RPMI7951 (cell line): Measurements from ENCODE around the gene ULK4. TPM values are rescaled to one million over a fixed set of nuclear protein-coding genes. Genes with fewer than 3 reads are reported as not detected.
"Not testable (repeated sequence)": the region's sequence is repeated elsewhere in the genome, so short reads cannot be mapped to it uniquely, and the experiment has no call there.

Experiments used
- DNase-seq: peaks from one replicate; pipeline ENCODE4 v3.0.0-alpha.2; 2012; ENCODE audit warnings: low read depth
- total RNA-seq: library from RNA; depleted of rRNA; stranded (reverse); fragments of >200 nt; shearing (Covaris generic); gene quantifications from 2 replicates; pipeline ENCODE4 v1.2.3, GENCODE V29; 2014

ULK4 gene
- total RNA-seq, 1 experiment from 2014 or later = 9.0 TPM

DNA sequence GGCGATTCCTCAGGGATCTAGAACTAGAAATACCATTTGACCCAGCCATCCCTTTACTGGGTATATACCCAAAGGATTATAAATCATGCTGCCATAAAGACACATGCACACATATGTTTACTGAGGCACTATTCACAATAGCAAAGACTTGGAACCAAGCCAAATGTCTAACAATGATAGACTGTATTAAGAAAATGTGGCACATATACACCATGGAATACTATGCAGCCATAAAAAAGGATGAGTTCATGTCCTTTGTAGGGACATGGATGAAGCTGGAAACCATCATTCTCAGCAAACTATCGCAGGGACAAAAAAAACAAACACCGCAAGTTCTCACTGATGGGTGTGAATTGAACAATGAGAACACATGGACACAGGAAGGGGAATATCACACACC lies 515.6 kb downstream of the ULK4 start:
- not testable (repeated sequence) for DNase-seq

DNA sequence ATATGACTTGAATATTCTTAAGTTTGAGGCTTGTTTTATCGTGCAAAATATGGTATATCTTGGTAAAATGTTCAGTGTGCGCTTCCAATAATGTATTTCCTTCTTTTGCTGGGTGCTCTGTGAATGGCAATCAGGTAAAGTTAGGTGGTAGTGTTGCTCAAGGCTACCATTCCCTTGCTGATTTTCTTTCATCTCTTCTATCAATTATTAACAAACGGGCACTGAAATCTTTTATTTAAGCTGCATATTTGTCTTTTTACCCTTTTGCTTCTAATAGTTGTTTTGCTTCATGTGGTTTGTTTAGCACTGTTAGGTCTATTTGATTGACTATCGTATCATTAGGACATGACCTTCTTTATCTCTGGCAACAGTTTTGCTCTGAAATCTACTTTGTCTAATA lies 520.3 kb downstream of the ULK4 start:
- no peak for DNase-seq

DNA sequence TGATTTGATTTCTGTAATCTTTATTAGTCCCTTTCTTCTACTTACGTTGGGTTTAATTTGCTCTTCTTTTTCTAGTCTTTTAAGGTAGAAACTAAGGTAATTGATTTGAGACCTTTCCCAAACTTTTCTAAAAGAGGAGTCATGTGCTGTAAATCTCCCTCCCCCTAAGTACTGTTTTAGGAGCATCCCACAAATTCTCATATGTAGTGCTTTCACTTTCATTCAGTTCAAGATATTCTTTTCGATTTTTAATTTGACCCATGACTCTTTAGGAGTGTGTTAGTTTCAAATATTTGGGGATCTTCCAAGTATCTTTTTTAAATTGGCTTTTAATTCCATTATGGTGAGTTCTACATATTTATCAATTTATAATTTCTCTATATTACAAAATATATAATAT lies 520.8 kb downstream of the ULK4 start:
- no peak for DNase-seq

DNA sequence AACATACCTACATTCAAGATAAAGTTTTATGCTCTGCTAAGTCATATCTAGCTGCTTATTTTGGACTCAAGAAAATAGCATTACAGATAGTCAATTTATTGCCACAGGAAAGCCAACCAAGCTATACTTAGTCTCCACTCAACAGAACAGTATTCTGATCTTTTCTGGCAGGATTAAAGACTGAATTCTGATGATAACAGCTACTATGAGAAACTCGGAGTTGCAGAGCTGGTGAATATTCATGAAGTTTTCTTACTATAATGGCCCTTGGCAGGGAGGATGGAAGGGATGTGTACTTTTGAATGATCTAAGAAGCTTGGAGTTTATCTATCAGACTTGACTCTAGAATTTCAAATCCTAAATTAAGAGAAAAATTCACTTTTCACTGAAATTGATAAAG lies 524.9 kb downstream of the ULK4 start:
- DNase-seq = no peak

DNA sequence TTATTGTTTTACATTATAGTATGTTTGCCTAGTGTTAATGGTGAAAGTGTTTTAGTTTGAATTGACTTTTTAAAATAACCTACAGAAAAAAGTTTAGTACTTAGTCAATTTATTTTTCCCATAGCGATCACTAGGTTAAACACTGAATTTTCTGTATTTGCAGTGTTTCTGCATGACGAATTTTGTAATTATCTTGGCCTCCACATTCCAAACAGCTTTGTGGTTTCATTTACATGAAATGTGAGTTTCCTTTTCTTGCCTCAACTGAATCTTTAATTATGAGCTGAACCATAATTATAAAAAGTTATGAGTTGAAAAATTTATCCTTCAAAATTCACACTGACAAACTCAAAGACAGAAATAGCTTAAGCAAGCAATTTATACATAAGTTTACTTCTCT lies 527.1 kb downstream of the ULK4 start:
- DNase-seq = peak; percentile 33

DNA sequence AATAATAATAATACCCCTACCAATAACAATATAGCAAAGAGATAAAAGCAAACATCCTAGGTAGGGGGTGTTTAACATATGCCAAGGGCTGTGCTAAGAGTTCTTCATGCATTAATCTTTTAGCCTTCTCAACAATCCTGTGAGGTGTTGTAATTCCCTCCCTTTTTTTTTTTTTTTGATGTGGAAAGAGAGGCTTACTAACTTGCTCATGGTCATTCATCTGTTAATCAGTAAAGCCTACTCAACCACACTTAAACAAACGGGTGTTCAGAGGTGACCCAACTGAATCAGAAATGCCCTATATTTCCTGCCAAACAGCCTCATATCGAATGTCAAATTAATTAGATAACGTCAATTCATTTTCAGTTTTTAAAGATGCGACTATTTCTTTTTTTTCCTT lies 530.5 kb downstream of the ULK4 start:
- no peak for DNase-seq

DNA sequence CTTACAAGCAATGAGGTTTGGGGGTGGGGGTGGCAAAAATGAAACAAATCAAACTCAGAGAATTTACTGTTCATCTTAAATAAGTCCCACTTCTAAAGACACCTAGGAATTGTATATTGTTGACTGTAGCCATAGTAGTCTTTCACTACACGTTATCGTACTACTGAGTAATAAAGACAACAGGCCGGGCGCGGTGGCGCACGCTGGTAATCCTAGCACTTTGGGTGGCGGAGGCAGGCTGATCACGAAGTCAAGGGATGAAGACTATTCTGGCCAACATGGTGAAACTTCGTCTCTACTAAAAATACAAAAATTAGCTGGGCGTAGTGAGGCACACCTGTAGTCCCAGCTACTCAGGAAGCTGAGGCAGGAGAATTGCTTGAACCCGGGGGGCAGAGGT lies 531.0 kb downstream of the ULK4 start:
- no peak for DNase-seq

DNA sequence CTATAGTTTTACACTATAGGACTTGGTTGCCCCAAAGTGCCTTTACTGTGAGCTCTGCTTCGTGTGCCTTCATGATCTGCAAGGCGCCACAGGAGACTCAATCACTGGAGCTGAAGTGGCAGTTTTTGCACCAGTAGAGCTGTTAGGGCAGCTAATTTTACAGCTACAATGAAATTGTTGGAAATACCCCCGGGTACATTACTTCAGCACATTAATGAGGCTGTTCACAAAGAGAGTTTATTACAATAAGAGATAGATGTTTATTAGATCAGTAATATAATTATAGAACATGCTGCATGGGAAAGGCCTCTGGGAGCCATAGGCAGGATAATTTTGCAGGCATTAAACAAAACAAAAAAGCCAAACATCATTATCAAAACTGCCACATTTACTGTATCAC lies 531.5 kb downstream of the ULK4 start:
- no peak for DNase-seq

DNA sequence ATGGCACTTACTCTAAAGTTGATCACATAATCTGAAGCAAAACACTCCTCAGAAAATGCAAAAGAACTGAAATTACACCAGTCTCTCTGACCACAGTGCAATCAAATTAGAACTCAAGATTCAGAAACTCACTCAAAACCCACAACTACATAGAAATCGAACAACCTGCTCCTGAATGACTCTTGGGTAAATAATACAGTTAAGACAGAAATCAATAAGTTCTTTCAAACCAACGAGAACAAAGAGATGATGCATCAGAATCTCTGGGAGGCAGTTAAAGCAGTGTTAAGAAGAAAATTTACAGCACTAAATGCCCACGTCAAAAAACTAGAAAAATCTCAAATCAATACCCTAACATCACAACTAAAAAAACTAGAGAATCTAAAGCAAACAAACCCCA lies 535.4 kb downstream of the ULK4 start:
- no peak for DNase-seq

DNA sequence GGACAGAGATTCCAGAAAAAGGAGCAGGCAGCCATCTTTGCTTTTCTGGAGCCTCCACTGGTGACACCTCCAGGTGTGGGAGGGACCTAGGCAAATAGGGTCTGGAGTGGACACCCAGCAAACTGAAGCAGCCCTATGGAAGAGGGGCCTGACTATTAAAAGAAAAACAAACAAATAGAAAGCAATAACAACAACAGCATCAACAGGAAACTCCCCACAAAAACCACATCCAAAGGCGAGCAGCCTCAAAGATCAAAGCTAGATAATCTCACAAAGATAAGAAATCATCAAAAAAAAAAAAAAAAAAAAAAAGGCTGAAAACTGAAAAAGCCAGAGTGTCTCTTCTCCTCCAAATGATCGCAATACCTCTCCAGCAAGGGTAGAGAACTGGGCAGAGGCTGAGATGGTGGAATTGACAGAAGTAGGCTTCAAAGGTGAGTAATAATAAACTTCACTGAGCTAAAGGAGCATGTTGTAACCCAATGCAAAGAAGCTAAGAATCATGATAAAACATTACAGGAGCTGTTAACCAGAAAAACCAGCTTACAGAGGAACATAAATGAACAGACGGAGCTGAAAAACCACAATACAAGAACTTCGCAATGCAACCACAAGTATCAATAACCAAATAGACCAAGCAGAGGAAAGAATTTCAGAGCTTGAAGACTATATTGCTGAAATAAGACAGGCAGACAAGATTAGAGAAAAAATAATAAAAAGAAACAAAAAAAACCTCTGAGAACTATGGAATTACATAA lies 537.2 kb downstream of the ULK4 start:
- no peak for DNase-seq

DNA sequence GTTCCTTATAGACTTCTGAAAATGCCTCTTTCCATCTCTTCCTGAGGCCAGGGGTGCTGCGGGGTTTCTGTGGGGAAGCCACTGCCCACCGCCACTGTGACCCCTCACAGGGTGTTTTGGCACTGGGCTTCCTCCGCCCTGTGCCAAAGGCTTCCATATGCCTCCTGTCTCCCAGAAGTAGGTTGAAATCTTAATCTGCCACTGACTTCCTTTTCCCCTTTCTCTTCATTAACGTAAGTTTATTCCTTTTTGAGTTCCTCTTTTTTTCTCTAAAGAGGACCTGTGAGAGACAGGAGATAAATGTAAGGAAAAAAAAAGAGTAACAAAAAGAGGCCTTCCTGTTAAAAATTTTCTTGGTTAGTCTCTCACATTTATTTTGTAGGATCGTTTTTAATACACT lies 542.1 kb downstream of the ULK4 start:
- no peak for DNase-seq

DNA sequence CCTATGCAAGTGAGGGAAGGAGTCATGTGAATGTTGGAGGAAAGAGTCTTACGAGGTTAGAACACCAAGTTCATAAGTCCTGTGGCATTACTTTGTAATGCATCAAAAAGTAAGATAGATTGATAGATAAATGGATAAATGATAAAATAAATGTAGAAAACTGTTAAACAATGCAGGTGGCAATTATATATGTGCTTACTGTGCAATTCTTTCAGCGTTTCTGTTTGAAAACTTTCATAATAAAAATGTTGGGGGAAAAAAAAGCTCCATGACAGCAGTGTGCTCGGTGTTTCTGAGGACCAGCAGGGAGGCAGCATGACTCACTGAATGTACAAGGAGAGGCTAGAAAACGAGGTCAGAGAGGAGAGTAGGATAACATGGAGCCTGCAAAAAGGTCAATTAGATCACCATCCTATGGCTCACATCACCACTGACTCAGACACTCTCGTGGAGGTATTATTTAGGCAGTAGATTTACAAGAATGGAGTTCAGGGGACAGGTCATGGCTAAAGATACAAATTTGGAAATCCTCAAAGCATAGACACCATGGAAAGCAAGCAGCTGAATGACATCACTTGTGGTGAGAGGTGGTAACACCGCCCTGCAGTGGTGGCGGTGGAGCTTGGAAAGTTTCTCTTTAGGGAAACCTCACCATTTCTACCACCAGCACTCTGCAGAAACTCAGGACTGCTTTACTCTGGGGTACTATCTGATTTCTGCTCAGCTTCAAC lies 542.8 kb downstream of the ULK4 start:
- peak; percentile 73 for DNase-seq

DNA sequence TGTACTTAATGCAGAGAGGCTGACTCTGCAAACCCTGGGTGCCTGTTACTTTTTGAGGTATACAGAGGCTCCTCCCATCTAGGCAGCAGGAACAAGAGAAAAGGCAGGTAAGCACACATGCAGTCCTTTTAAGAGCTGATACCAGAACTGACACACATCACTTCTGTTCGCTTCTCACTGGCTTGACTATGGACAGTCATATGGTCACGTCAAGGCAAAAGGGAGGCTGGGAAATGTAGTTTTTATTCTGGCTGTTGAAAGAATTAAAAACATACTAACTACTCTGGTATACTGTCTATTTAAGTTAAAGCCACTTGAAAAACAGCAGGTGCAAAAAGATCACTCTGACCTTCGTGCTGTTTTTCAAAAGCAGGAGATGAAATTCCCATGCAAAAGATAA lies 544.3 kb downstream of the ULK4 start:
- no peak for DNase-seq

DNA sequence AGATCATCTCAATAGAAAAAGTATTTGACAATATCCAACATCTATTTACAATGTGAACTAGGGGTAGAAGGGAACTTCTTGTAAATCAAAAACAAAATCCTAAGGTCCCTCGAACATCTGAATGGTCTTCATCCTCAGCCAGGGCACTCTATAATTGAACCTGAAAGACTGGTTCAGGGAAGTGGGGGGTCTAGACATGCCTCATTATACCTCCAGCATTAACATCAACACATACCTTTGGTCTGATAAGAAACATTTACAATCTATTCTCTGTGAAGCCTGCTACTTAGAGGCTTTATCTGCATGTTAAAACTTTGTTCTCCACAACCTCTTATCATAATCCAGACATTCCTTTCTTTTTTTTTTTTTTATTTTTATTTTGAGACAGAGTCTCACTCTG lies 550.8 kb downstream of the ULK4 start:
- no peak for DNase-seq

DNA sequence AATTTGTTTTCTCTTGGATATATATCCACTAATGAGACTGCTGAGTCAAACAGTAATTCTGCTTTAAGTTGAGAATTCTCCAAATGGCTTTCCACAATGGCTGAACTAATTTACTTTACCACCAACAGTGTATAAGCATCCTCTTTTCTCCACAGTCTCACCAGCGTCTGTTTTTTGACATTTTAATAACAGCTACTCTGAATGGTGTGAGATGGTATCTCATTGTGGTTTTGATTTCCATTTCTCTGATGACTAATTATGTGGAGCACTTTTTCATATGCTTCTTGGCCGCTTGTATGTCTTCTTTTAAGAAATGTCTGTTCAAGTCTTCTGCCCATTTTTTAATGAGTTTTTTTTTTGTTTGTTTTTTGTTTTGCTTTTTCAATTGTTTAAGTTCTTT lies 556.4 kb downstream of the ULK4 start:
- peak; percentile 62 for DNase-seq

DNA sequence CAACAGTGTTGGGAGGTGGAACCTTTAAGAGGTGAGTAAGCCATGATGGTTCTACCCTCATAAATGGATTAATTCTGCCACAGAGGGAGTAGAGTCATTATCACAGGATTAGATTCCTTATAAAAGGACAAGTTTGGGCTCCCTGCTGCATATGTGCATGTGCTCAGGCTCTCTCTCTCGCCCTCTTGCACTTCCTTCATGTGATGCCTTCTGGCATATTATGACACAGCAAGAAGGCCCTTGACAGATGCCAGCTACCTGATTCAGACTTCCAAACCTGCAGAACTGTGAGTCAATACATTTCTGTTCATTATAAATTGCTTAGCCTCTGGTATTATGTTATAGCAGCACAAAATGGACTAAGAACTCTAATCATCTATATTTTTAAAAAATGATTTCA lies 557.3 kb downstream of the ULK4 start:
- peak; percentile 8 for DNase-seq

DNA sequence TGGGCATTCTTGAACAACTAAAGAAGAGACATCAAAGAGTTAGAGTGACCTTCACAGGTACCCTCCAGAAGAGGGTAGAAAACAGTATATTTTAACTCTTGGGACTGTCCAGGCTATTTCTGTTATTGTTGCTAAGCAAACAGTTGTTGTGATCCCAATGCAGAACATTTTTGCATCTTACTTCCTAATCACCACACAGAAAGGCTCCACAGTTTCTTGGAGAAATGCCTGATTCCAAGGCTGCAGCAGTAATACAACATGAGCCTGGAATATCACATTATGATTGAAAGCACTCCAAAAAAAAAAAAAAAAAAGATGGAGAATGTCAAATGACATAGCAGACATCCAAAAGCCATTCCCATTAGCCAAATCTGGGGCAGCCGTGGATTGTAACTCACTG lies 567.0 kb downstream of the ULK4 start:
- no peak for DNase-seq

DNA sequence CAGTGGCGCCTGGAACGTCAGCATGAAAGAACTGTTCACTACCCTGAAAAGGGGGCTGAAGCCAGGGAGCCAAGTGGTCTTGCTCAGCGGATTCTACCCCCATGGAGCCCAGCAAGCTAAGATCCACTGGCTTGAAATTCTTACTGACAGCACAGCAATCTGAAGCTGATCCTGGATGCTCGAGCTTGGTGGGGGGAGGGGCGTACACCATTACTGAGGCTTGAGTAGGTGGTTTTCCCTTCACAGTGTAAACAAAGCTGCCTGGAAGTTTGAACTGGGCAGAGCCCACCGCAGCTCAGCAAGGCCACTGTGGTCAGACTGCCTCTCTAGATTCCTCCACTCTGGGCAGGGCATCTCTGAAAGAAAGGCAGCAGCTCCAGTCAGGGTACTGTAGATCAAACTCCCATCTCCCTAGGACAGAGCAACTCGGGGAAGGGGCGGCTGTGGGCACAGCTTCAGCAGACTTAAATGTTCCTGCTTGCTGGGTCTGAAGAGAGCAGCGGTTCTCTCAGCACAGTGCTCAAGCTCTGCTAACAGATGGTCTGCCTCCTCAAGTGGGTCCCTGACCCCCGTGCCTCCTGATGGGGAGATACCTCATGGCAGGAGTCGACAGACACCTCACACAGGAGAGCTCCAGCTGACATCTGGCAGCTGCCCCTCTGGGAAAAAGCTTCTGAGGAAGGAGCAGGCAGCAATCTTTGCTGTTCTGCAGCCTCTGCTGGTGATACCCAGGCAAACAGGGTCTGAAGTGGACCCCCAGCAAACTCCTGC lies 591.0 kb downstream of the ULK4 start:
- DNase-seq = not testable (repeated sequence)

DNA sequence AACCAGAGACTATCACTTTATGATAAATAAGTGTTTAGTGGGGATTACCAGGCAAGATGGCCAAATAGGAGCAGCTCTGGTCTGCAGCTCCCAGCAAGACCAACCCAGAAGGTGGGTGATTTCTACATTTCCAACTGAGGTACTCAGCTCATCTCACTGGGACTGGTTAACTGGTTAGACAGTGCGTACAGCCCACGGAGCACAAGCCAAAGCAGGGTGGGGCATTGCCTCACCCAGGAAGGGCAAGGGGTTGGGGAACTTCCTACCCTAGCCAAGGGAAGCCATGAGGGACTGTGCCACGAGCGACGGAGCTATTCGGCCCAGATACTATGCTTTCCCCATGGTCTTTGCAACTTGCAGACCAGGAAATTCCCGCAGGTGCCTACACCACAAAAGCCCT lies 591.6 kb downstream of the ULK4 start:
- no peak for DNase-seq

DNA sequence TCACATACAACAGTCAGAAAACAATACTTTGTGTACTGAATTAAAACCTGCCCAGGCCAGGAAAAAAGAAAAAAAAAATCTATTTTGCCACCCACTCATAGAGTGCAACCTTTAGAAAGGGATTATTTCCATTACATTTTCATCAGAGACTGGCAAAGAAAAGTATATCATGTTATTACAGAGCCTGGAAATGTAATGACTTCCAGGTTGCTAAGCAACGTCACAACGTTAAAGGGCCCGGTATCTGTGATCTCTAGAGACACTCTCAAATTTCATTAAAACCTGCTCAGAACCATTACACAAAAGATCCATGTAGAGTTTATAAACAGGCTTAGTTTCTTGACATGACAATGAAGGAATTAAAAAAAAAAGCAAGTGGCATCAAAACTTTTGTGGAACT lies 592.1 kb downstream of the ULK4 start:
- no peak for DNase-seq

DNA sequence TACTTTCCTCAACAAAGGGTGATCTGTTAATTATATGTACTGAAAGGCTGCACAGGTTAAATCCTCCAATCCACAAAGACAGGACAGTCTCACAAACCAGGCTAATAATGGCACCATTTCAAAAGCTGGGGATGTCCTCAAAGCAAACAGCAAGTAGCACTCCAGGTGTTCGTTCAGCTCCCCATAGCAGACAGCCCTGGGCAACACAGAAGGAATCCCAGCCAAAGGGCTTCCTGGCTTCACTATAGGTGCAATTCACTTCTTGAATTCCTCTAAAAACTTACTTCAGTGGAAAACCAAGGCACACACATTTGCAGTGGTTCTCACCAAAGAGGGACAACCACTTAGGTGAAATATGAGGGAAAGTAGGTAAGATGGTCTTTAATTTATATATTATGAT lies 595.9 kb downstream of the ULK4 start:
- no peak for DNase-seq

DNA sequence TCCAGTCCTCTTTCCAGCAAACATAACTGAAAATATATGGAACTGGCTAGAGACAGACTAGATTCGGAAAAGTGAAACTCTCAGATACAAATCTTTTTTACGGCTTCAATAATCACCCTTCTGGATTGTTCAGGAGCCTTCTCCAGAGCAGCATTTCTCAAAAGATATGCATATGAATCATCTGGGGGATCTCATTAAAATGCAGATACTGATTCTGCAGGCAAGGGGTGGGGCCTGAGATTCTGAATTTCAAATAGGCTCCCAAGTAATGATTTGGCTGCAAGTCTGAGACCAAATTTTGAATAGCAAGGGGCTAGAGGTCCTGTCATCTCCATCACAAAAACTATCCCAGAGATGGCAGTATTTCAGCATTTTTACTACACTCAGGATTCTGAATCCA lies 597.2 kb downstream of the ULK4 start:
- no peak for DNase-seq
